ENCODE data around the gene DTL.

DNA sequence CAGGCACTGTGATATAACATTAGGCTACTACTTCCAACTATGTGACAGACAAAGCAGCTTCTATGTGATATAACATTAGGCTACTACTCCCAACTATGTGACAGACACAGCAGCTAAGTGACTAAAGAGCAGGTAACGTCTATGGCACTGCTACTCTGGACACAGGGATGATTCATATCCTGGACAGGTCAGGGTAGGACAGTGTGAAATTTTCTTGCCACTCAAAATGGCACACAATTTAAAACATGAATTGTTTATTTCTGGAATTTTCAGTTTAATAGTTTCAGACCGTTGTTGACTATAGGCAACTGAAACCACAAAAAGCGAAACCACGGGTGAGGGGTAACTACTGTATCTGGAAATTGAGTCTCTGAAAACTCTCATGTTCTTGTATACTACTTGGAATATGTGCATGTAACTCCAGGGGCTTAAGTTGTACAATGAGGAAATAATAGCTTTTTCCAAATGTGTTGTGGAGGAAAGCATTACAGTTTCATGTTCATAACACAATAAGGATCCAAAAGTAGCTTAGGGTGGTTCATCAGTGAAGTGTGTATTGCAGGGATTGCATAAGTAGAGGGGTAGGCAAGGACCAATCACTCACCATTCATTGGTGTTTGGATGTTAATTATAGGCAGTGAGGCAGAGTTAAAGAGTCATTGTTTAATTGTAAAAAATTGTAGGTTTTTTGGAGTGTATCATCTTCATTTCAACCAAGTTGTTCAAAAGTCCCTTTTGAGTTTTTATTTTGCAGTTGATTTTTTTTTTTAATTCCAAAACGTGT, 5.3 kb downstream of the DTL start:
- no peak for TF ChIP-seq EP300 (IDR thresholded peaks at IDR 0.05; ENCODE audit: borderline replicate concordance)
- no peak for TF ChIP-seq CEBPB (IDR thresholded peaks at IDR 0.05)
- TF ChIP-seq CREB1 (IDR thresholded peaks at IDR 0.05; ENCODE audit: low read depth), result no peak
- TF ChIP-seq, protein P1, sequence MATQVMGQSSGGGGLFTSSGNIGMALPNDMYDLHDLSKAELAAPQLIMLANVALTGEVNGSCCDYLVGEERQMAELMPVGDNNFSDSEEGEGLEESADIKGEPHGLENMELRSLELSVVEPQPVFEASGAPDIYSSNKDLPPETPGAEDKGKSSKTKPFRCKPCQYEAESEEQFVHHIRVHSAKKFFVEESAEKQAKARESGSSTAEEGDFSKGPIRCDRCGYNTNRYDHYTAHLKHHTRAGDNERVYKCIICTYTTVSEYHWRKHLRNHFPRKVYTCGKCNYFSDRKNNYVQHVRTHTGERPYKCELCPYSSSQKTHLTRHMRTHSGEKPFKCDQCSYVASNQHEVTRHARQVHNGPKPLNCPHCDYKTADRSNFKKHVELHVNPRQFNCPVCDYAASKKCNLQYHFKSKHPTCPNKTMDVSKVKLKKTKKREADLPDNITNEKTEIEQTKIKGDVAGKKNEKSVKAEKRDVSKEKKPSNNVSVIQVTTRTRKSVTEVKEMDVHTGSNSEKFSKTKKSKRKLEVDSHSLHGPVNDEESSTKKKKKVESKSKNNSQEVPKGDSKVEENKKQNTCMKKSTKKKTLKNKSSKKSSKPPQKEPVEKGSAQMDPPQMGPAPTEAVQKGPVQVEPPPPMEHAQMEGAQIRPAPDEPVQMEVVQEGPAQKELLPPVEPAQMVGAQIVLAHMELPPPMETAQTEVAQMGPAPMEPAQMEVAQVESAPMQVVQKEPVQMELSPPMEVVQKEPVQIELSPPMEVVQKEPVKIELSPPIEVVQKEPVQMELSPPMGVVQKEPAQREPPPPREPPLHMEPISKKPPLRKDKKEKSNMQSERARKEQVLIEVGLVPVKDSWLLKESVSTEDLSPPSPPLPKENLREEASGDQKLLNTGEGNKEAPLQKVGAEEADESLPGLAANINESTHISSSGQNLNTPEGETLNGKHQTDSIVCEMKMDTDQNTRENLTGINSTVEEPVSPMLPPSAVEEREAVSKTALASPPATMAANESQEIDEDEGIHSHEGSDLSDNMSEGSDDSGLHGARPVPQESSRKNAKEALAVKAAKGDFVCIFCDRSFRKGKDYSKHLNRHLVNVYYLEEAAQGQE (IDR thresholded peaks at IDR 0.05; ENCODE audit: low read depth), result no peak
- no peak for TF ChIP-seq TCF12 (IDR thresholded peaks at IDR 0.05; ENCODE audit: low read depth)
- no peak for TF ChIP-seq FOXM1 (IDR thresholded peaks at IDR 0.05; ENCODE audit: borderline replicate concordance, low read depth)
- TF ChIP-seq ZBTB7A (IDR thresholded peaks at IDR 0.05; ENCODE audit: low read depth), result no peak
- TF ChIP-seq, protein P2, sequence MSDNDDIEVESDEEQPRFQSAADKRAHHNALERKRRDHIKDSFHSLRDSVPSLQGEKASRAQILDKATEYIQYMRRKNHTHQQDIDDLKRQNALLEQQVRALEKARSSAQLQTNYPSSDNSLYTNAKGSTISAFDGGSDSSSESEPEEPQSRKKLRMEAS (IDR thresholded peaks at IDR 0.05), result no peak
- no peak for TF ChIP-seq RAD21 (IDR thresholded peaks at IDR 0.05; ENCODE audit: low read depth)
- no peak for TF ChIP-seq EGR1 (IDR thresholded peaks at IDR 0.05)
- TF ChIP-seq, protein P3, sequence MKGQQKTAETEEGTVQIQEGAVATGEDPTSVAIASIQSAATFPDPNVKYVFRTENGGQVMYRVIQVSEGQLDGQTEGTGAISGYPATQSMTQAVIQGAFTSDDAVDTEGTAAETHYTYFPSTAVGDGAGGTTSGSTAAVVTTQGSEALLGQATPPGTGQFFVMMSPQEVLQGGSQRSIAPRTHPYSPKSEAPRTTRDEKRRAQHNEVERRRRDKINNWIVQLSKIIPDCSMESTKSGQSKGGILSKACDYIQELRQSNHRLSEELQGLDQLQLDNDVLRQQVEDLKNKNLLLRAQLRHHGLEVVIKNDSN (IDR thresholded peaks at IDR 0.05), result no peak
- no peak for TF ChIP-seq TAF1 (IDR thresholded peaks at IDR 0.05; ENCODE audit: low read depth)
- TF ChIP-seq YY1 (IDR thresholded peaks at IDR 0.05; ENCODE audit: low read depth), result no peak
